K562 (cell line): Measurements from ENCODE around the gene UTS2R. TPM values are rescaled to one million over a fixed set of nuclear protein-coding genes. Genes with fewer than 3 reads are reported as not detected.
A peak's percentile ranks its signal among the peaks of the same experiment; 100 is the strongest.
"Not testable (repeated sequence)": the region's sequence is repeated elsewhere in the genome, so short reads cannot be mapped to it uniquely, and the experiment has no call there.

Source experiments
- ATAC-seq: fragments of 200-7000 bp; cut with Tn5 transposase; 3 replicates; pipeline ENCODE4 v1.9.1; 2020; ENCODE audit warnings: moderate library complexity
- BruUV-seq: library from RNA; stranded (reverse); fragments of 400-500 nt; replicated peaks from 2 replicates; lab custom pipeline; 2021; lab: Mats Ljungman, UMichigan
- CTCF ChIA-PET: fragments of 300-600 bp; formaldehyde crosslinking; extraction: SDS; loops from one replicate; lab custom pipeline; 2021; ENCODE audit warnings: low intra/inter-chr PET ratio; lab: Yijun Ruan, JAX
- POLR2A ChIA-PET: fragments of 300-600, 350-650 bp; sonication (Branson Sonifier 250); formaldehyde crosslinking; extraction: SDS; loops from one replicate; lab custom pipeline; 2021; ENCODE audit warnings: antibody characterized with exemption, inconsistent platforms; lab: Yijun Ruan, JAX
- DNase-seq, 4 experiments: peaks; one replicate each; pipeline versions ENCODE4 v3.0.0 to v3.0.0-alpha.2; 2011 to 2018; ENCODE audit warnings: low spot score in 3 of 4, mixed read lengths in 3 of 4; ENCODE audit errors: extremely low read depth in 1 of 4
- FAIRE-seq: peaks from 2 replicates; lab custom pipeline; 2011; peaks lifted over from hg19 to GRCh38; lab: Jason Lieb, UNC
- H2AFZ ChIP-seq: 2 replicates; pipeline ENCODE4 v1.6.0; 2011; ENCODE audit warnings: low read depth, low read length, control low read depth, inconsistent platforms
- H3K27ac ChIP-seq: fragments of 200-600 bp; 3 replicates; pipeline ENCODE4 v1.8.0; 2011; ENCODE audit warnings: low read depth, mild to moderate bottlenecking, control low read depth, inconsistent platforms, low read length, moderate library complexity, mixed read lengths; ENCODE audit errors: extremely low read depth
- H3K27me3 ChIP-seq, 2 experiments: fragments of 300-600 bp in 1 of 2; 2 replicates in 1 of 2; 3 replicates in 1 of 2; pipeline versions ENCODE4 v1.6.0 to v1.8.0; 2011; ENCODE audit warnings: inconsistent platforms in 2 of 2, low read length in 2 of 2, mild to moderate bottlenecking in 1 of 2, mixed read lengths in 1 of 2, moderate library complexity in 1 of 2; ENCODE audit not compliant: control insufficient read depth in 2 of 2, insufficient read depth in 2 of 2
- H3K36me3 ChIP-seq: fragments of 300-600 bp; 3 replicates; pipeline ENCODE4 v1.8.0; 2011; ENCODE audit warnings: mild to moderate bottlenecking, low read length, inconsistent platforms; ENCODE audit not compliant: control insufficient read depth, insufficient read depth
- H3K4me1 ChIP-seq, 2 experiments: fragments of 200-600 bp in 1 of 2; replicated peaks in 1 of 2; 2 replicates in 1 of 2; 3 replicates in 1 of 2; pipeline versions ENCODE4 v1.5.1 to v1.8.0; 2011; ENCODE audit warnings: inconsistent platforms in 2 of 2, low read length in 2 of 2, mild to moderate bottlenecking in 1 of 2, mixed read lengths in 1 of 2, moderate library complexity in 1 of 2; ENCODE audit not compliant: control insufficient read depth in 2 of 2, insufficient read depth in 2 of 2
- H3K4me2 ChIP-seq: 2 replicates; pipeline ENCODE4 v1.6.1; 2011; ENCODE audit warnings: low read length, control low read depth, inconsistent platforms, mixed read lengths; ENCODE audit not compliant: insufficient read depth
- H3K4me3 ChIP-seq: fragments of 200-600 bp; sonication (generic), shearing (Covaris generic); 2 replicates; pipeline ENCODE4 v1.5.1; 2016; ENCODE audit warnings: control low read depth, inconsistent platforms
- H3K79me2 ChIP-seq: fragments of 200-600 bp; 3 replicates; pipeline ENCODE4 v1.8.0; 2011; ENCODE audit warnings: low read length, inconsistent platforms; ENCODE audit not compliant: control insufficient read depth, insufficient read depth
- H3K9ac ChIP-seq, 2 experiments: 2 replicates each; pipeline versions ENCODE4 v1.6.0 to v1.6.1; 2011; ENCODE audit warnings: low read depth in 2 of 2, low read length in 2 of 2, control low read depth in 1 of 2, inconsistent platforms in 1 of 2, mild to moderate bottlenecking in 1 of 2, mixed read lengths in 1 of 2; ENCODE audit not compliant: insufficient read depth in 1 of 2
- H3K9me1 ChIP-seq: one replicate; pipeline ENCODE4 v1.6.0; 2011; ENCODE audit warnings: inconsistent platforms, mild to moderate bottlenecking, low read length, moderate library complexity; ENCODE audit not compliant: control insufficient read depth, insufficient read depth
- H3K9me3 ChIP-seq: replicated peaks from 2 replicates; pipeline ENCODE4 v1.5.1; 2011; ENCODE audit warnings: low read depth, low read length, inconsistent platforms; ENCODE audit not compliant: control insufficient read depth, insufficient read depth
- H4K20me1 ChIP-seq: replicated peaks from 2 replicates; pipeline ENCODE4 v1.6.1; 2011; ENCODE audit warnings: low read length, inconsistent platforms, mixed read lengths; ENCODE audit not compliant: control insufficient read depth, insufficient read depth
- BCOR ChIP-seq: fragments of 450-650 bp; IDR thresholded peaks from 2 replicates; pipeline ENCODE4 v1.6.1; 2016
- POLR2G ChIP-seq: fragments of 200-400 bp; formaldehyde crosslinking; IDR thresholded peaks from 2 replicates; pipeline ENCODE4 v1.6.1; 2017; ENCODE audit warnings: low read depth, mild to moderate bottlenecking, antibody characterized with exemption, low read length, moderate library complexity
- SMARCE1 ChIP-seq: fragments of 450-650 bp; IDR thresholded peaks from 2 replicates; pipeline ENCODE4 v1.7.1; 2016; ENCODE audit warnings: mild to moderate bottlenecking
- ZNF121 ChIP-seq: sonication (generic); formaldehyde crosslinking; conservative IDR thresholded peaks from 2 replicates; pipeline ENCODE4 v1.8.0; 2022; ENCODE audit warnings: missing genetic modification reagents
- WGBS: fragments of 100-300 bp; shearing (Covaris generic); methylation state at CpG from one replicate; pipeline ENCODE4 v1.1.6; 2016; ENCODE audit warnings: low coverage, mixed read lengths; ENCODE audit not compliant: insufficient coverage; ENCODE audit errors: missing lambda C conversion rate; 5-methylcytosine and 5-hydroxymethylcytosine counted together
- in situ Hi-C: fragments of 300-500 bp; cut with MboI; formaldehyde crosslinking; loops from 4 replicates; pipeline ENCODE4 v1.15.0; 2018; ENCODE audit warnings: inconsistent platforms, mixed read lengths
- intact Hi-C: fragments of 100-400 bp; cut with micrococcal nuclease; formaldehyde crosslinking; loops from 2 replicates; pipeline ENCODE4 v1.14.2; 2022
- polyA plus RNA-seq, 8 experiments: library from polyadenylated mRNA; depleted of rRNA in 4 of 8; stranded (reverse) in 5 of 8; unstranded in 3 of 8; fragments of >200 nt; fragmentation: Nextera tagmentation in 2 of 8; fragmentation: Illumina TruSeq in 1 of 8; extraction: Ambion mirVana in 2 of 8; extraction: Trizol in 1 of 8; gene quantifications; 2 replicates each; pipeline versions ENCODE4 v1.2.1 to v1.2.3, GENCODE V29; 2011 to 2014; ENCODE audit warnings: inconsistent platforms in 1 of 8, missing spikeins in 1 of 8
- total RNA-seq, 7 experiments: library from RNA; depleted of rRNA in 6 of 7; stranded (reverse); fragments of >200 nt in 6 of 7; fragmentation: Illumina TruSeq in 2 of 7; extraction: Trizol in 2 of 7; gene quantifications; 2 replicates each; pipeline versions ENCODE4 v1.2.1 to v1.2.3, GENCODE V29; 2011 to 2021; ENCODE audit warnings: low replicate concordance in 1 of 7

Gene UTS2R
- total and polyA plus RNA-seq, 9 of the 15 experiments (the other 6 are each of a cell fraction or from before 2014, with no cell fraction given), result 0.22 TPM; not detected in 8

- not testable (repeated sequence) for H3K27me3 ChIP-seq
- 60% methylated on average over 12 of the region's 21 CpGs for WGBS
These were observed 10.8 kb downstream of the UTS2R start for GRCh38 chr17:82382220-82382932.

DNA sequence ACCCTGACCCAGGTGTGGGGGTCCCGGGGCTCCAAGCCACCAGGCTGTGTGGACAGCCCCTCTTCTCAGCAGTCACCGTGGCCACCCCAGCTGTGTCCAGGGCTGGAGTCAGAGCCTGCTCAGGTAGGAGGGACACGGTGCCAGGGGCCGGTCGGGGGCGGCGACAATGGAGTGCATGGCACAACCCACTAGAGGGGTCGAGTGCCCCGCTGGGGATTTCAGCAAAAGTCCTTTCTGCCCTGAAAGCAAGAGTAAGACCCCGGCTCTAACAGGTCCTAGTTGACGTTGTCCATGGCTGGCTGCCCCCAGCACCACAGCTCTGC, 11.3 kb downstream of the UTS2R start:
- no peak overlapping the region for H3K4me3 ChIP-seq
- no peak overlapping the region for H3K4me2 ChIP-seq
- no peaks in the 10 kb centered on the region for H3K36me3 ChIP-seq
- H3K9ac ChIP-seq, result no peak overlapping the region
- no peak overlapping the region for H3K27ac ChIP-seq
- intact Hi-C loops (no loop called here), in situ Hi-C loops (no loop called here)
- ChIA-PET POLR2A (no interaction called here), CTCF (no interaction called here)
- 58% methylated on average over 10 of the region's 11 CpGs for WGBS
- ATAC-seq (no peak), DNase-seq (no peak), FAIRE-seq (no peak)
- peaks cover 3 to 69% of the 10 kb centered on the region in 2 experiments; a peak in 3 of 5 replicates for H3K4me1 ChIP-seq
- no peaks in the 10 kb centered on the region for H3K79me2 ChIP-seq
- peak; percentile 55 for TF ChIP-seq POLR2G
- no peak for TF ChIP-seq SMARCE1
- H3K9me1 ChIP-seq, result no peaks in the 10 kb centered on the region
- H4K20me1 ChIP-seq, result no peaks in the 10 kb centered on the region
- no peaks in the 10 kb centered on the region for H3K9me3 ChIP-seq
- no peak overlapping the region for H2AFZ ChIP-seq
- peaks cover 0 to 7% of the 10 kb centered on the region in 2 experiments; a peak in 1 of 5 replicates for H3K27me3 ChIP-seq
- no TSS peak for BruUV-seq

More at GRCh38 chr17:82382220-82382932, 10.8 kb downstream of the UTS2R start:
- H3K27ac ChIP-seq, H3K36me3 ChIP-seq, CTCF ChIA-PET, H3K9me3 ChIP-seq, H3K9ac ChIP-seq, H3K79me2 ChIP-seq, DNase-seq, FAIRE-seq, intact Hi-C loops, H3K4me2 ChIP-seq, H3K9me1 ChIP-seq, in situ Hi-C loops, H3K4me3 ChIP-seq, BruUV-seq, H4K20me1 ChIP-seq, ATAC-seq, POLR2A ChIA-PET, H2AFZ ChIP-seq: not testable (repeated sequence)
- 0 out of 2 replicates have a peak, but pooled peaks have one; percentile 63 for TF ChIP-seq BCOR
- TF ChIP-seq ZNF121 (CRISPR knock-in tag), result peak; percentile 96
- peaks cover 3 to 64% of the 10 kb centered on the region in 2 experiments; a peak in 3 of 5 replicates for H3K4me1 ChIP-seq
